NCI-H2081 treated with DMSO at 0.1 percent for 48 hours (cell line): ENCODE results near the gene H3-3A.
A peak's percentile ranks its signal among the peaks of the same experiment; 100 is the strongest.
"Not testable (repeated sequence)": the region's sequence is repeated elsewhere in the genome, so short reads cannot be mapped to it uniquely, and the experiment has no call there.

Source experiments
- DNase-seq: peaks from one replicate; lab custom pipeline; 2025; lab: John Stamatoyannopoulos, UW

Gene H3-3A

GRCh38 chr1:226085675-226086285 is 23.3 kb downstream of the H3-3A start:
- no peak for DNase-seq

GRCh38 chr1:226086776-226087175 is 24.3 kb downstream of the H3-3A start:
- no peak for DNase-seq

- no peak for DNase-seq
Observed at GRCh38 chr1:226091461-226091860, 28.9 kb downstream of the H3-3A start.

GRCh38 chr1:226092048-226092820 is 29.7 kb downstream of the H3-3A start:
- not testable (repeated sequence) for DNase-seq

GRCh38 chr1:226092965-226093364 is 30.4 kb downstream of the H3-3A start:
- DNase-seq: no peak

- DNase-seq: no peak
Observed at GRCh38 chr1:226093621-226094020, 31.1 kb downstream of the H3-3A start.

- DNase-seq: no peak
Observed at GRCh38 chr1:226094451-226094850, 31.9 kb downstream of the H3-3A start.

- no peak for DNase-seq
Observed at GRCh38 chr1:226095286-226095685, 32.8 kb downstream of the H3-3A start.

- no peak for DNase-seq
Observed at GRCh38 chr1:226097866-226098625, 35.5 kb downstream of the H3-3A start.

GRCh38 chr1:226098870-226099835 is 36.6 kb downstream of the H3-3A start:
- DNase-seq: no peak

GRCh38 chr1:226100436-226101391 is 38.2 kb downstream of the H3-3A start:
- DNase-seq: no peak

- no peak for DNase-seq
Observed at GRCh38 chr1:226104671-226105121, 42.2 kb downstream of the H3-3A start.

GRCh38 chr1:226107471-226108460 is 45.2 kb downstream of the H3-3A start:
- no peak for DNase-seq

GRCh38 chr1:226108935-226109828 is 46.7 kb downstream of the H3-3A start:
- no peak for DNase-seq

- DNase-seq: peak; percentile 45
Observed at GRCh38 chr1:226109829-226110248, 47.3 kb downstream of the H3-3A start.

- DNase-seq: no peak
Observed at GRCh38 chr1:226110249-226111097, 48.0 kb downstream of the H3-3A start.
